ENCODE measurements around the gene MPDZ.
"Not testable (repeated sequence)": the region's sequence is repeated elsewhere in the genome, so short reads cannot be mapped to it uniquely, and the experiment has no call there.

The MPDZ gene

DNA sequence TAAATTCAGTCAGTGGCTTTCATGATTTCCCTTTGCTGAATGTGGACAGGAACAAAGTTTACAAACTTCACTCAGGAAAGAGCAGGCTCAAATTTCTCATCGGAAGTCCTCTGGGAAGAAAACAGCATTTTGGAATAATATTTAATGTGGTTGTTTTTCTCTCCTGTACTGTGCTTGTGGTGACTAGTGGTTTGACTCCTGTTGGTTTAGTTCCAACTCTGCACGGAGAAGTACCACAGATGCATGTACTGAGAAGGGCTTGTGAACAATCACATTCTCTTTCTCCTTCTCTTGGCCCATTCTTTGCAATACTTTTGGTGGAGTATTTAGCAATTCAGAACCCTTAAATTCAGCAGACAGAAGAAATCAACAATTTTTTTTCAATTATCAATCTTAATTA lies 13.3 kb downstream of the MPDZ start:
- no peak for DNase-seq

DNA sequence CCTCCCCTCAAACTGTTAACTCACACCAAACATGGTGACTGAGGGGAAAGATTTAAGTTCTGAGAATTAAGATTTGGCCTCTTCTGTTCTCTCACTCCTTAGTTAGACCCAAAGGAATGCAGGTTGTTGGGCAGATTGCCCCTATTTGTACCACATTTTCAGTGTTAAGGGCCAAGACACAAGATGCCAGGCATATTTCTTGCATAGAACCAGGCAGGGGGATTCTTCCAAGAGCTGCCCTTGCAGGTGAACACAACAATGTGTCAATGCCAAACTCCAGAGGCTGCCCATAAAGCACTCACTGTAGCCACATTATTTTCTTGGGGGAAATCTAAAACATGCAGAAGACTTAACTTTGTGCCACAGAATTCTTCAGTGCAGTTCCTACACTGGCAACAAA lies 14.7 kb downstream of the MPDZ start:
- no peak for DNase-seq

DNA sequence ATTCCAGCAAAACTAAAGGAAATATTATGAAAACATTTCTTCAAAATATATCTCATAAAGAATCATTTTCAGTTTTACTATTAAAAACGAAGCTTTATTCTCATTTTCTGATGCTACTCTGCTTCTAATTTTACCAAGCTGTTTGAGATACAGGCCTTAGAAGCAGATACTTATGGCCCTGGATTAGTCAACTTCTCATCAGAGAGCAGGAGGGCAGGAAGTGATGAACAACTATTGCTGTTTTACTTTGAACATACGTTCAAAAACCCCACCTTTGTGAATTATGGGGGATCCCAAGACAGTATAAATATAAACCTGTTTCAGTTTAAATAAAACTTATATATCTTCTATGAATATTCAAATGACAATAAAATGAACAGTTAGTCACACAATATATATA lies 16.0 kb downstream of the MPDZ start:
- DNase-seq = no peak

DNA sequence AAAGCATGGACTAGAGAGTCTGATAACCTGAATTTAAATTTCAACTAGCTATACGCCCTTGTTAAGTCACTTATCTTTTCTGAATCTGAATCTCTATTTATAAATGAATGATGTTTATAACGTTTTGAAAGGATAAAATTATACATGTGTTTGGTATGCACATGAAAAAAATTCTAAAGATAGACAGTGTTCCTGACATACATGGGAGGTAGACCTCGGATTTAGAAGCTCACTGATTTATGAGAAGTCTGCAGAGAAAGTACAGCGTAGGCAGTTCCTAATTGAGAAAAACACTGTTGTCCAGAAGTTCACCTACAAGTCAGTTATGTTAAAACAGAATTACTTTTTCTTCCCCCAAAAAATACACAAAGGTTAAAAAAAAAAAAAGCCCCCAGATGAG lies 26.6 kb downstream of the MPDZ start:
- DNase-seq = no peak

DNA sequence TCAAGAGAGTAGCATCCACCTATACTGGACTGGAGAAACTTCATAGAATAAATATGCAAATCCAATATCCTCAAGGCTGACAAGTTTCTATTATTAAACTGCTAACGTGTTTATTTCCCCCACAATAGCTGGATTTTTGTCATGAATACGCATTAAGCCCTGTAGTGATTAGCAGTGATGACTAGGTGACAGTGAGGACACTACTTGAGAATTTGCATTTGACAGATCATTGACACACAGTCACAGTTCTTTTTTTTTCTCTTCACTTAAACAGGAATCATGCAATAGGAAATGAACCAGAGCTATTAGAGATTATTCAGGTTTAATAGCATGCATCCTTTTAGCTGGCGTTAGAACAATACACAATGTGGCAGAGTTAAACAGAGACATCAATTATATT lies 35.3 kb downstream of the MPDZ start:
- no peak for DNase-seq

DNA sequence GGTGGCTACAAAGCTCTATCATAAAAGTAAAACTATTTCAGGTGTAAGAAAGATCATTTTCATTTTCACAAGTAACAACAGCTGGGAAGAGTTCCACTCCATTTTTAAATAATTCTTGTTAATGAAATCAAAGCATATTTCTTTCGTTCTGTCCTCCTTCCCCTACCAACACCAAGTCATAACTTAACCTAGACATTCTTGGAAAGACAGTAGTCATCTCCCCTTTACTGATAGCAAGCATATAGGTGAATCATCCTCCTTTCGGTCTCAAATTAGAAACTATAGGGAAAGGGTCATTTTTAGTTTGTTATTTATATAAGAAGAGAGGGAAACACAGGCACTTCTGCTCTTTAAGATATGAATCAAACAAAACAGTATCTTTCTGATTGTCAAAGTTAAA lies 38.2 kb downstream of the MPDZ start:
- no peak for DNase-seq

DNA sequence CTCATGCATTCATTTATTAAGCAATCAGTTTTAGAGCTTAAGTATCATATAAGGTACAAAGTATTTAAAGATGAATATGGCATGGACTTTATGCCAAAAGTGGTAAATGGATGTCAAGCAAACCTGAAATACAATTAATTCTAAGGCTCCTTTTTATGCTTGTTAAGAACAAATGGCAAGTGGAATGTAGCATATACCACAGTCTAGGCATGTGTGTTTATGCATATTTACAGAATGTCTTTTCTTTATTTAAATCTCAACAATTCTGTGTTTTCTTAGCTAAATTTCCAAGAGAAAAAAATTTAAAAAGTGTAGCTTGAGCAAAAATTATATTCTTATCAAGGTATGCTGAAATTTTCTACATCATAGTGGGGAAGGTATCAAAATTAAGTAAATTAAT lies 39.8 kb downstream of the MPDZ start:
- DNase-seq = no peak

DNA sequence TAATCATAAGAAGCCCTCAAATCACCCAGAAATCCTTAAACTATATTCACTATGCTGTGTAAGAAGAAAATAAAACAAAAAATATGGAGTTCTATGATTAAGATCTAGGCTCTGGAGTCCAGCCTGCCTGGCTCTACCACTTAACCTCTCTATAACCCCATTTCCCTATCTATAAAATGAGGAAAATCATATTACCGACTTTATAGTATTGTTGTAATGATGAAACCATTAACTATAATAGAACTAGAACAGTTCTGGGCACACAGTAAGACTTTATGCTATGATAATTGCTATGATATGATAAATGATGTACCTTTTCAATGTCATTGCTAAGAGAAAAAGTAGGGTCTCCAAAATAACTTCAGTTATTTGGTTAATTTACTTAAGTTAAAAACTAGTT lies 40.3 kb downstream of the MPDZ start:
- DNase-seq = no peak

DNA sequence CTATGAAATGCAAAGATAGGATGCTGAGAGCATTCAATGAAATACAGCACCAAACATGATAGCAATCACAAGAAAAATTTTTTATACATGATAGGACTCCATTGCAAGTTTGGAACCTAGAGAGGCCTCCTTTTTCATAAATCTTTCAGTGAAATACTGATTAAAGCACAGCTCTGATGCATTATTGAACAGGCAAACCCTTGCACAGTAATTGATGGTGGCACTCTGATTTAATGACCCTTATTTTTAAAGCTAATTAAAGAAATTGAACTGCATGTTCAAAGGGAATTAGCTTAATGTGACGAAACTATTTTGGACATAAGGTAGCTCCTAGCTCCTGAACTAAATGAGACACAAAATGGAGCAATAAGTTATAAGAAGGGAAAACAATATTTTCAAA lies 44.6 kb downstream of the MPDZ start:
- DNase-seq = no peak

DNA sequence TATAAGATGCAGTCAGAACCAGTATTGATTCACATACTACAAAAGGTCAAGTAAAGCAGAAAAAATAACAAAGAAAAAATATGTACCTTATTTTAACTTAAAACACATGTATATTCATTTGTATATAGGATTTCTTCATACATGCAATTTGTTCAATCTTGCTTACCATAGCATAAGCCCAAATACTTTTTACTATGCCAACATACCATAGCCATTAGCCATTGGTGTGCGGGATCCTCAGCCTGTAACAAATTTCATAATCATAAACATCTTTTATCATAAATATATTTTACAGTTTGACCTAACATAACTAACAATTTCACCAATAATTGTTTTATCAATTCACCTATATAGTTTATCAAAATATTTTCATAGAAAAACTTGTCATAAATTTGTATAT lies 51.1 kb downstream of the MPDZ start:
- no peak for DNase-seq

DNA sequence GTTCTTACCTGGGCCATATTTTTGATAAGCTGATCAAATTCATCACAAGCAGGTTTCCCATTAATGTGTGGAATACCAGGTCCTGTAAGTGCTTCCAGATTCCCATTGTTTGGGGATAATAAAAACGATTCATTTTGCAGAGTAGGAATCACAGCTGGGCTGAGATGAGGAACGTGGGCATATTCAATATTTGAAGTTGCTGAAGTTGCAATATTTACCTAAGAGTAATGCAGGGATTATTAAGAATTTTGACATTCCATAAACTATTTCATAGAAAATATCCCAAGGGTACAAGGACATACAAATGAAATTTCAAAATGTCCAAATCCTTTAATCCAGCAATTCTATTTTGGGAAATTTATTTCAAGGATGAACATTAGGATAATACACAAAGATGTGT lies 55.1 kb downstream of the MPDZ start:
- no peak for DNase-seq

DNA sequence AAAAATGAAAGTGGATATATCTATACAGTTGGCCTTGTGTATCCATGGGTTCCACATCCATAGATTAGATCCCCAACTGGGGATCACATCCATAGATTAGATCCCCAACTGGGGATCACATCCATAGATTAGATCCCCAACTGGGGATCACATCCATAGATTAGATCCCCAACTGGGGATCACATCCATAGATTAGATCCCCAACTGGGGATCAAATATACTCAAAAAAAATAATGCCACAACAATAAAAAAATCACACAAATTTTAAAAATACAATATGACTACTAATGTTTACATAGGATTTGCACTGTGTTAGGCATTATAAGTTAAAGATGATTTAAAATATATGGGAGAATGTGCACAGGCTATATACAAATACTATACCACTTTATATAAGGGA lies 56.8 kb downstream of the MPDZ start:
- DNase-seq = not testable (repeated sequence)

DNA sequence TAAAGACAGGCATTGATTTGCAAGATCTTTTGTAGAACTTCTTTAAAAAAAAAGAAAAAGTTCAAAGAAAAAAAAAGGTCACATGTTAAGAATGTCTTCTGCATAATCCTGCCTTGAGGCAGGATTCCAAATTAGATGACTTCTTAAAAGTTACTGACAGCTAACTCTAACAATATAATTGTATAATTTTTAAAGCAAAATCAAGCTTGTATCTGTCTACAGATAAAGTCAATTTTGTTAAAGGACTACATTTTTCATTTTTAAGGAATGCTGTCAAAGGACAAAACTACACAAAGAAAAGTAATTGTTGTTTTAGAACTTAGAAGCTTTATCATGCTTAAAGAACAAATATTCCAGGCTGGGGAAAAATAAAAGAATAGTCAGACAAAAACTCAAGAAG lies 57.8 kb downstream of the MPDZ start:
- DNase-seq = no peak

DNA sequence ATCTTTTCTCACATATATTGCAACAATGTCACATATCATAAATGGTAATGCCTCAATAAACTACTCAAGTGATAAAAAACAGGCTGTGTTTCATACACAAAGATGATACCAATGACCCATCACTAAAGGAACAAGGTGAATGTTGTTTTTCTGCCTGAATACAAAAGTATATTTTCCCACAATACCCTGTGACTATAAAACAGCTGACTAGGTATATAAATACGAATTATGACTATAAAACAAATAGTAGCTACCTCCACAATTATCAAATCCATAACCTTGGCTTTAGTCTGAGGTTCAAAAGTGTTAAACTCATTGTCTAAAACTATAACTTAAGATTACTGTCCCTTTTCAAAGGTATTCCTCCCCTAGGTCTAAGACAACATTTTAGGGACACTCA lies 58.7 kb downstream of the MPDZ start:
- no peak for DNase-seq

DNA sequence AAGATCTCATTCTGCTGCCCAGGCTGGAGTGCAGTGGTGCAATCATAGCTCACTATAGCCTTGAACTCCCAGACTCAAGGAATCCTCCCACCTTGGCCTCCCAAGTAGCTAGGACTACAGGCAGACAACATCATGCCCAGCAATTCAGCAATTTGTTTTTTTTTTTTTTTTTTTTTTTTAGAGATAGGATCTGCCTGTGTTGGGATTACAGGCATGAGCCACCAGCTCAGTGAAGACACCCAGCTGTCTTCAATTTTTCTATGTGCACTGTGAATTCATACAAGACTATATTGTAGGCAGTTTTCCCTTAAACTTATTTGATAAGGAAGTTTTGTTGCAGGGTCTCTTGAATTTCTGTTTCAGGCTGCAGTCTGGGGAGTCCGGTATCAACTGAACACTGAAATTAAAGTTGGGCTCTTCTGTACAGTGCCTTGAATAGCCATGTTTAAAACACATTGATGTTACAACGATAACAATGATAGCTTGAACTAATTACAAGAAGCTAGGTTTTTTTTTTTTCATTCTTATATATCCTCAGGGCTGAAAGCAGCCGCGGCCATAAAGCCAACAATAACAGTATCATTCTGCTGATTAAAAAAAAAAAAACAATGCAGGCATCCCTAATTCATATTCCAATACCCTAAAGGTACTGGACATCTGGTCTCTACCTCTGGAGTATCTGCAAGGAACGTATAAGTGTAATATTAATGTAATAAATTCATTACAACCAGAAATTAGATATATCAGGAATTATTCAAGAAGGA lies 63.5 kb downstream of the MPDZ start:
- DNase-seq = no peak

DNA sequence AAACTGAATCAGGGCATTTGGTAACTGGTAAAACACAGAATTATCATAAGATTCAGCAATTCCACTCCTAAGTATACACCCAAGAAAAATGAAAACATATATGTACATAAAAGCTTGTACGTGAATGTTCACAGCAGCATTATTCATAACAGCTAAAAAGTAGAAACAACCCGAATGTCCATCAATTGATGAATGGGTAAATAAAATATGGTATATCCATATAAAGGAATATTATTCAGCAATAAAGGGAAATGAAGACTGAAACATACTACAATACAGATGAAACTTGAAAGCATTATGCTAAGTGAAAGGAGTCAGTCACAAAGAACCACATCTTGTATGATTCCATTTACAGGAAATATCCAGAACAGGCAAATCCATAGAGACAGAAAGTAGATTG lies 65.5 kb downstream of the MPDZ start:
- DNase-seq = no peak

DNA sequence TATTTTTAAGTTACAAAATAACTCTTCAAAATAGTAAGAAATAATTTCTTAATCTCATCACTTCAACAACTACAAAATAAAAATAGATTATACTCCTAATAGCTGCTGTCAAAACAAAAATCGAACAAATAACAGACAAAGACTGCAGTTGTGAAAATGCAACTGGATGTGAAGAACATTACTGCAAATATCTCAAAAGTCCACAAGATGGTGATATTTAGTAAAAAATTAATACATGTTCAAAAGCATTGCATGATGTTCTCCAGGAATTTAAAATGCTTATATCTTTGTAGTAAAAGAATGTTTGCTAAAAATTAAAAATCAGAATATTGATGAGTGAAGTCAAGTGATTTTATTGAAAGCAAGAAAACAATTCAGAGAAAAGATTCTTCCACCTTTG lies 66.2 kb downstream of the MPDZ start:
- DNase-seq = no peak

DNA sequence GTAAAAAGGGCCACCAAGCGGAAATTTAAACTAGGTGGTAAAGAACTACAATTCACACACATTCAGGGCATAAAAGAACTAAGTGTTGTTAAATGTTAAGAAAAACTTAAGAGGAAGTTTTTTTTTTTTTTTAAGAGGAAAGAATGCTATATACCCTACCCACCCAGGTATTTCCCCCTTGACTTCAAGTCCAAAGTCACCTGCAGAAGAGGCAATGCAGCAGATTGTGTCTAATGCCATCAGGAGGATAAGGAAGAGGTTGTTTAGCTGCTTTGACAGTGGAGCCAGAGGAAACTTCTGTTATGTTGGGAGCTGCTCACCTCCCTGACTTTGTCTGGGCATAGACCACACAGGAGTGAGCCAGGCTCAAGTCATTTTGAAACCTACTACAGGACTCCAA lies 69.2 kb downstream of the MPDZ start:
- no peak for DNase-seq

DNA sequence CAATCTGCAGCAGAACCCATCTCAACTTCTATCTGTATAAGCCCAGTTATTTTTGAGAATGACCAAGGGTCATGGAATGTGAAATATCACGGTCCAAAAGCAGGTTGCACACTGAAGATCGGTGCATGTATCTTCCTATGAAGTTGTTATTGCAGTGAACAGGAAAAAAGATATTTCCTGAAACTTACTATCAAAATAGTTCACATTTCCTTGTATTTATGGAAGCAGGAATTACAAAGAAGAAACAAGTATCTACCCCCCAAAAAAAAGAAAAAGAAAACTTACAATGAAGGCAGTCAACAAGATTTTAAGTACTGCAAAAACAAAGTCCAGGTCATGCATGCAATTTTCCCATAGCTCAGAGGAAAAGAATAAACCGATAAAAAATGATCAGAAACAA lies 70.0 kb downstream of the MPDZ start:
- no peak for DNase-seq

DNA sequence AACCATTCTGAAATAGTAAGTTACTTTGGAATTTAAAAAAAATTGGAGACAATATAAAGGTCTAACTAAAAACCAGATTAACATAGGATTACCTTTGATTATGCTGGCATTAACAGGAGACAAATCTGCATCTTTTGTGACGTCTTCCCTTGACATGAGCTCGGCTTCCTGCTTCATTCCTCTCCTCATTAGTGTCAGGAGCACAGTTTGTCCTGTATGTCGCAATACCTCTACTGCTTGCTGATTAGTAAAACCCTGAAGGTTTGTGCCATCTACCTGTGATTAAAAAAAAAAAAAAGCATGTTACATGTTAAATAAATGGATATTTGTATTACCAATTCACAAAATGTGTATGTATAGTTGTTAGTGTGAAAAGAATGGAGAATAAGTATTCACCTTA lies 73.7 kb downstream of the MPDZ start:
- DNase-seq = no peak

DNA sequence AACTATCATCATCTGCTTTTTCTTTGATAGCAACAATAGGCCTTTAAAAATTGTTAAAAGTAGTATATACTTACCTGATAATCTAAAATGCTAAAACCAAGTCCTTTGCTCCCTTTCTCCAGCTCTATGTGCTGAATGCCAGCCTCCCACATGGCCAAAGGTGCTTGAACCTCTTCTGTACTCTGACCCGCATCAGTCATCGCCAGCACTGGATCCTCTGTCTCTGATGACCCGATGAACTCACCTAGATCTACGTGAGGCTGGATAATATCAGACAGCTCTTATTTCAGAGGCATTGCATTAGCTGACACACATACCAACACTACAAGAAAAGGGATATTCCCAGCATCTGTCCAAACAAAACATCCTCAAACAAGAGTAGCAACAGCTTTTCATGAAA lies 89.5 kb downstream of the MPDZ start:
- no peak for DNase-seq

DNA sequence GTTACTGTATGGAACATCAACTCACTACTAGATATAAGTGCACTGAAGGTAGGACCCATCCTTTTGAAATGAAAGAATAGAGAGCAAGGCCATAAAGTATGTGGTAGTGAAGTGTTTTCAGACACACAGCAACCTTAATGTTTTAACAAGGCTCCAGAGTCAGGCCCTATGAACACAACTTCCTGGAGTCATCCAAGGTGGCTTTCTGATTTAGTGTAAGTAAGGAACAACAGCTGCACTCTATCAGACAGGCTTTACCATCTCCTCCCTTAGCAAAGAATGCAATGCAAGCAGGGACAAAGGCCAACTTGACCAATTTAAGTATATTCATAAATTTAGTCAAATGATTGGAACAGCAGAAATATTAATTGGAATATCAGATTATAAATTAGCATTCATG lies 90.1 kb downstream of the MPDZ start:
- DNase-seq = no peak

DNA sequence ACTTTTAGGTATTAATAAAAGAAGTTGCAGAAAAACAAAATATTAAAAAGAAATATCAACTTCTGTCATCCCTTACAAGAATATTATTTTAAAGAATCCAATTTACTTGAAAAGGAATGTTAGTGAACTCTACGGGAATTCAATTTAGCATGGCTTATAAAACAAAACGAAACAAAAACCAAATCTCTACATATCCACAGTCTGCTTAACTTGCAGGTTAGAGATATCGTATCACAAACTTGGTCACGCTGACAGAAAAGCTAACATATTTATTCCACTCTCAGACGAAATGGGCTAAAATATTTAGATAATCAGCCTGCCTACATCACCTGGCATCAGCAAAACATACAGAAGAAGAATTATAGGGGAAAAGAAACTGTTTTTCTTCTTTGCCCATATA lies 92.7 kb downstream of the MPDZ start:
- DNase-seq = no peak

DNA sequence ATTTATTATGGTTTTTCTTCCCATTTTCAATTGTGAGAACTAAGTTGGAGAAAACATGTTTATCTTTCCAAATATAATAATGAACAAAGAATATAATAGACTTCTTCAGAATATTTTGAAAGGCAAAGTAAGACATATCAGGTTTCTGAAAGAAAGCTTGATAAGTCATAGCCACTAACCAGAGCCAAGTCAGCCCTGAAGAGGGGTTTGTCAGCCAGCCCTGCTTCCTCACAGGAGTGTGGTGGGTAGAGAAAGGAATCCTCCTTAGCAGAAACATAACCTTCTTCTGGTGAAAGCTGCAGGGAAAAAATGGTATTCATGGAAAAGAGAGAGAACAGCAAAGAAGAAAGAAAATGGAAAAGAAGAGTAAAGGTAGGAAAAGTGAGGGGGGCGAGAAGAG lies 93.4 kb downstream of the MPDZ start:
- DNase-seq = no peak

All from nucleus accumbens (tissue), 56 donors.